Stimulated activated naive CD8-positive, alpha-beta T cell treated with anti-CD3 and anti-CD28 coated beads, Interleukin-15, Interleukin-2, amounts not matched to agents 100 U/mL and 50 U/mL, for 24 hours (primary cell): ENCODE measurements around the gene DIP2A.
"Not testable (repeated sequence)": the region's sequence is repeated elsewhere in the genome, so short reads cannot be mapped to it uniquely, and the experiment has no call there.

Experiments used
- ATAC-seq: fragments of 150-1000 bp; cut with Tn5 transposase; one replicate; pipeline ENCODE4 v1.10.0; 2021
- DNase-seq: peaks from one replicate; pipeline ENCODE4 v3.0.0; 2021

Gene DIP2A

DNA sequence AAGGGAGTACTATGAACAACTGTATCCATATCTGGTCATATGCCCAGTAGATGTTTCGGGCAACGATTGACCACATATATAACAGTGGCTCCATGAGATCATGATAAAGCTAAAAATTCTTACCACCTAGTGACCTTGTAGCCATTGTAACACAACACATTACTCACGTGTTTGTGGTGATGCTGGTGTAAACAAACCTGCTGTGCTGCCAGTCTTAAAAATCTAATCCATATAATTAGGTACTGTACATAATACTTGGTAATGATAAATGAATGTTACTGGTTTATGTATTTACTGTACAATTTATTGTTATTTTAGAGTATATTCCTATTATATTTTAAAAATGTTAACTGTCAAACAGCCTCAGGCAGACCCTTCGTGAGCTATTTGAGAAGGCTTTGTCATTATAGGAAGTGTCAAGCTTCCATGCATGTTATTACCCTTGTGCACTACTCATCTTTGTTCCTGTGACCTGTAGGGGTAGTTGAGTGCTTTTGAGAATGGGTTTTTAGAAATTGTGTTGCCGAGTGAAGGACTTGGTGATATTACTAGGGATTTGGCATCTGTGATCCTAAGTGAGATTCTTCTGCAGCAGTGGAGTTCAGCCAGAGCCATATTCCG is 23.6 kb downstream of the DIP2A start:
- ATAC-seq (no peak), DNase-seq (no peak)

GRCh38 chr21:46482846-46483231 is 24.1 kb downstream of the DIP2A start:
- no peak for DNase-seq
- ATAC-seq = no peak

DNA sequence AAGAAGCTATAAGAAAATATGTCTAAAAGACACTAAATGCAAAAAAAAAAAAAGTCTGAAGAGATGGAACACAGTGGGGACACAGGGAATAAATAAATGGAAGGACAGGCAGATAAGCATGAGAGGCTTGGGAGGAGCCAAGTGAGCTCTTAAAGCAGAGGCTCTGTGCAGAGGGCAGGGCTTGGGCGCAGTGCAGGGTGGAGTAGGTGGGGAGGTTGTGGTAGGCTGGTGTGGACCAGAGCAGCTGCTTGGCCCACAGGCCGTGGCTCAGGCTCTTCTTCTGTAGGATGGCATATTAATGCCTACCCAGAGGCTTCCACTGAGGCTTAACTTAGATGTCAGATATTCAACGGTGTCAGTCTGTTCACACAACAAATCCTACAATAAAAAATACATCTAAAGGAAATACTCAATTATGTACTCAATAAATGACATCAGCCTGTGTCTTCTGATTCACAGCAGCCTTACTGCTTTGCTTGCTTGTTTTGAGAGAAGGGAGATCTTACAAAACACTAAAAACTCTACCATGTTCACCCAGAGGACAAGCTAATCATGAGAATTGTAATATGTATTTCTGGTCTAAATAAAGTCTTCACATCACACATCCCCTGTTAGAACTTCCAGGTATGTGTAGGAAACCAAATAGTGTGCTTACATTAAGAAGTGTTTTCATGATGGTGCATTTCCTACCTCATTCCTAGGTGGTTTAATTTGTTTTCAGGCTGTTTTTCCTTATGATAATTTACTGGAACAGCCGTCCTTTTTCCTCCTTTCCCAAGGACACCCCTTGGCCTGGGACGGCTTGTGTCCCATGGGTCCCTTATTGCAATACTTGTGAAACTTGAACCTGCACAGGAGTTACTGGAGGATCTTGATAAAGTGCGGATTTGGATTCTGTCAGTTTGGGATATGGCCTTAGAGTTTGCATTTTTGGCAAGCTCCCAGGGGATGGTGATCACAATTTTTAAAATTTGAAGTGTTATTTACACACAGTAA is 24.9 kb downstream of the DIP2A start:
- ATAC-seq = peak; percentile 46
- no peak for DNase-seq

DNA sequence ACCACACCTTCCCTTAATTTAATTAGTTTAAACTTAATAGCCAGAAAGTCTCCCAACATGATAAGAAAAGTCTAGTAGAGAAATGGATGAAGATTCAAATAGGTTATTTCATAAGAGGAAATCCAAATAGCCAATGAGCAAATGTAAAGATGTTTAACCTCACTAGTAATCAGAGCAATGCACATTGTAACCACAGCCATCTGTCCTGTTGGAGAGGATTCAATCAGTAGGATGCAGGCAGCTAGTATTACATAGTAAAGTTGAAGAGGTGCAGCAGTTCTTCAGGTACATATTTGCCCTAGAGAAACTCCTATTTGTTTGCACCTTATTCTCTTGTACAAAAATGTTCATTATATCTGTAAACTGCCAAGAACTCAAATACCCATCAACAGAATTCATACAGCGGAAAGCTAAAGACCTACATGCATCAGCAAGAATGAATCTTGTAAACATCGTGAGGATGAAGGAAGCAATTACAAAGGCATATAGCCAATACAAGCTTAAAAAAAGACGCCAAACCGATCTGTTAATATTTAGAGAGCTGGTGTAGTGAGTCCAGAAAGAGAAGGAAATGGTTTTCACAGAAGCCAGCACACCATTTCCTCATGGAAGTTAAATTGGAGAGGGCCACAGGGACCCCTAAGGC is 27.9 kb downstream of the DIP2A start:
- ATAC-seq = no peak

GRCh38 chr21:46489162-46489663 is 30.5 kb downstream of the DIP2A start:
- ATAC-seq (no peak), DNase-seq (no peak)

More for the DNA sequence above, 27.9 kb downstream of the DIP2A start:
- DNase-seq = no peak

GRCh38 chr21:46489800-46490199 is 31.1 kb downstream of the DIP2A start:
- ATAC-seq (no peak), DNase-seq (no peak)

GRCh38 chr21:46491553-46491952 is 32.9 kb downstream of the DIP2A start:
- ATAC-seq (no peak), DNase-seq (no peak)

GRCh38 chr21:46492851-46493250 is 34.2 kb downstream of the DIP2A start:
- DNase-seq (no peak), ATAC-seq (no peak)

GRCh38 chr21:46493828-46494227 is 35.1 kb downstream of the DIP2A start:
- DNase-seq (no peak), ATAC-seq (no peak)

- DNase-seq (no peak), ATAC-seq (peak; percentile 55)
Observed at GRCh38 chr21:46498335-46499050, 39.8 kb downstream of the DIP2A start.

DNA sequence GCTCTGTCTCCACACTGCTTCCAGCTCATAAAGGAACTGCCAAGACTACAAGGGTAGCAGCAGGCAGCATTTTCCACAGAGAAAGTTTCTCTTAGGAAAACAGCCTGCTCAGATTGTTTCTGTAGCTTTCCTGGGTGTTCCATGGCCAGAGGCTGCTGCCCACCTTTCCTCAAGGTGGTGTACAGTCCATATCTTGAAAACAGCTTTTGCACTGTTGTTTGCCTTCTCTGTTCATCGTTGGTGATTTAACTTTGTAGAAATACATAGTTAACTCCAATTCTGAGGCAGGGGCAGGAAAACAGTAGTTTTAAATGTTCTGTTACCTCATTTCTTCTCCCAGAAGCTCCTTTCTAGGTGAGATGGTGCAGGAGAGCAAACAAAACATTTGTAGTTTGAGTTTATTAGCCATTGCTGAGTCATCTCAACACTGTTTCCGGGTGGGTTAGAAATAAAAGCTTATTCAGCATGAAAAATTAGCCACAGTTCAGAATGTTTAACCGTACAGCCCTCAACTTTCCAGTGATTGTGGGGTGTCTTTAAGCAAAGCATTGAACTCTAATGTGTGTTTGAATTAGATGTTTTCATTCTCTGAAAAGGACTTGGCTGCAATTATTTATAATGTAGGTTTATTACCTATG is 41.7 kb downstream of the DIP2A start:
- ATAC-seq (no peak), DNase-seq (no peak)

DNA sequence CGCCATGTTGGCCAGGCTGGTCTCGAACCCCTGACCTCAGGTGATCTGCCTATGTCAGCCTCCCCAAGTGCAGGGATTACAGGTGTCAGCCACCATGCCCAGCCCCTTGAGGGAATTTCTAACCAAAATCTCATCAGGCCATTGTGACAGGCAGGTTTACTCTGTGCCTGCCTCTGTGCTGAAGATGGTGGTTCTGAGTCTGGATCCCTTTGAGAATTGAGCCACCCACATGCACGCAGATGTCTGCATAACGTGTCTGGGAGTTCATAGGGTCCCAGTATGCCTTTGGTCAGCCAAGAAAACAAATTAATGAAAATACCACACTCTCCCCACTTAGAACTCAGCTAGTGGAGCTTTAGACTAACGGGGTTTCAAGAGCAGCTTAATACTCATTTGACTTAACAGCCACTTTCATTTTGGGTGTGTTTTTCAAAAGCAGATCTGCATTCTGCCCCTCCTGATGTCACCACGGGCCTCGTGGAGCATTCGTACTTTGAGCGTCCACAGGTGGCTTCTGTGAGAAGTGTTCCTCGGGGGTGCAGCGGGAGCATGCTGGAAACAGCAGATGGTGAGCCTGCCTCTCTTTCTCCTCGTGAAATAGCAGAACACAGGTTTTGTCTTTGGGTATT is 45.3 kb downstream of the DIP2A start:
- DNase-seq (no peak), ATAC-seq (no peak)

- no peak for ATAC-seq
- DNase-seq = no peak
Observed at GRCh38 chr21:46504666-46505065, 46.0 kb downstream of the DIP2A start.

GRCh38 chr21:46507562-46507961 is 48.9 kb downstream of the DIP2A start:
- no peak for ATAC-seq
- no peak for DNase-seq

DNA sequence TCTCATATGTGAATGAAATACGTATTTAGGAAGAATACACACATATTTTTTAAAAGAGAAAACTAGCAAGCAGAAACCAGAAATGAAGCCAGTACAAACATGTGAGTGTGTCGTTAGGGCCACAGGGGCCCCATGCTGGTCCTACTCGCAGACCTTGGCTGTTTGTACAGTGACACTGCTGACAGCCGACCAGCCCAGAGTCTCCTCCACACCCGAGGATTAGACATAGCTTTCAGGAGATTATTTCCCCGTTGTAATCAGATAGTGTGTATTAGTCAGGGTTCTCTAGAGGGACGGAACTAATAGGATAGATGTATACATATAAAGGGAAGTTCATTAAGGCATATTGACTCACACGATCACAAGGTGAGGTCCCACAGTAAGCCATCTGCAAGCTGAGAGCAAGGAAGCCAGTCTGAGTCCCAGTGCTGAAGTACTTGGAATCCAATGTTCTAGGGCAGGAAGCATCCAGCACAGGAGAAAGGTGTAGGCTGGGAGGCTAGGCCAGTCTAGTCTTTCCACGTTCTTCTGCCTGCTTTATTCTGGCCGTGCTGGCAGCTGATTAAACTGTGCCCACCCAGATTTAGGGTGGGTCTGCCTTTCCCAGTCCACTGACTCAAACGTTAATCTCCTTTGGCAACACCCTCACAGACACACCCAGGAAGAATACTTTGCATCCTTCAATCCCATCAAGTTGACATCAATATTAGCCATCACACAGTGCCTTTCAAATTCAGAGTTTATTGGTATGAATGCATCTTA is 51.2 kb downstream of the DIP2A start:
- ATAC-seq = no peak

GRCh38 chr21:46515109-46515508 is 56.4 kb downstream of the DIP2A start:
- DNase-seq = no peak
- peak; percentile 23 for ATAC-seq

More for the DNA sequence above, 51.2 kb downstream of the DIP2A start:
- DNase-seq = no peak

DNA sequence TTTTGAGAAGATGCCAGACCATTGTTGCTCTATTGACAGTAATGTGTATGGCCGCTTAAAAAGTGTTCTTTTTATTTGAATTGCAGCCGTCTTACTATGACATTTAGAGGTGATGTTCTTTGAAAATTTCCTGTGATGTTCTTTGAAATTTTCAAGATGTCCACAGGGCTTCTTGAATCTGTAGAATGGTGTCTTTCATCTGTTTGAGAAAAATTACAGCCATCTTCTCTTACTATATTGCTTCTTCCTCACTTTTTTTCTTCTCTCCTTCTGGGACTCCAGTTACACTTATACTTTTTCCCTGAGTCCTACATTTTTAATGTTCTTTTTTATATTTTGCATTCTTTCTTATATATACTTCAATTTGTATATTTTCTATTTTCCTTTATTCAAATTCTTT is 57.4 kb downstream of the DIP2A start:
- DNase-seq (no peak), ATAC-seq (no peak)

GRCh38 chr21:46517361-46517760 is 58.7 kb downstream of the DIP2A start:
- ATAC-seq (no peak), DNase-seq (no peak)

GRCh38 chr21:46518983-46519583 is 60.4 kb downstream of the DIP2A start:
- ATAC-seq = no peak
- DNase-seq = no peak

DNA sequence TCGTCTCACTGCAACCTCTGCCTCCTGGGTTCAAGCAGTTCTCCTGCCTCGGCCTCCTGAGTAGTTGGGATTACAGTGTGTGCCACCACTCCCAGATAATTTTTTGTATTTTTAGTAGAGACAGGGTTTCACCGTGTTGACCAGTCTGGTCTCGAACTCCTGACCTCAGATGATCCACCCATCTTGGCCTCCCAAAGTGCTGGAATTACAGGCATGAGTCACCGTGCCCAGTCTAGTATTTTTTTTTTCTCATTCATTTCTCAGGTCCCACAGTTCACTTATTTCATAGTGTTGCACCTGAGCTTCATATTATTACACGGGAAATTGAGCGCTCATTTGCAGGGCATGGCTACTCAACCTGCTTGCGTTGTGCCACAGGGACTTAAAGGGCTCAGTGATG is 68.7 kb downstream of the DIP2A start:
- DNase-seq, ATAC-seq: not testable (repeated sequence)
